GM20000 (cell line): Measurements from ENCODE around the gene USP24.
A peak's percentile ranks its signal among the peaks of the same experiment; 100 is the strongest.

Experiments used
- DNase-seq: peaks from one replicate; pipeline ENCODE4 v3.0.0; 2012; ENCODE audit warnings: low spot score
- CTCF ChIP-seq: IDR thresholded peaks from 2 replicates; pipeline ENCODE4 v1.5.1; 2012; ENCODE audit warnings: mild to moderate bottlenecking, control low read depth; ENCODE audit errors: extremely low read depth, missing control alignments

The USP24 gene

DNA sequence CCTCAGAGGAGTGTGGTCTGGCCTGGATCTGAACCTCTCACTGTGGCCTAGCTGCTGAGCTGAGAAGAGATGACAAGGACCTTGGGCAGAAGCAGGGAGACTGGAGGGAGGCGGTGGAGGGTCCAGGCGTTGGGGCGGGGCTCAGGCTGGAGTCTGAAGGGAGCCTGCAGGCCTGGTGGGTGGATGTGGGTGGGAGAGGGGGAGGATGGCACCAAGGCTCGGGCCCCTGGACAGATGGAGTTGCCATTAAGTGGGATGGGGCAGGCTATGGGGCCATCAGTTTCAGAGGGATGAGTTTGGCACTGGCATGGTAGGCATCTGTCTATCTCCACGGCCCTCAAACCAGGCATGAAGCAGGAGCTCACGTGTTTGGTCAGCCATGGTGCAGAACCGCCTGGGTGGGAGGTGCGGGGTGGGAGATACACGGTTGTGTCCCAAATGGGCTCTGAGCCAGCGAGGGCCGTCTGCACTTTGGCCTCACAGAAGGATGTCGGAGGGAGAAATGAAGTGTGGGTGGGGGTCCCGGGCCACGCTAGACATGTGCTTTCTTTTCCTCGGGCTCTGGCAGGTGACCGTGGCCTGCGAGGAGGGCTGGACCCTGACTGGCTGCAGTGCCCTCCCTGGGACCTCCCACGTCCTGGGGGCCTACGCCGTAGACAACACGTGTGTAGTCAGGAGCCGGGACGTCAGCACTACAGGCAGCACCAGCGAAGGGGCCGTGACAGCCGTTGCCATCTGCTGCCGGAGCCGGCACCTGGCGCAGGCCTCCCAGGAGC lies 152.2 kb downstream of the USP24 start:
- no peak for TF ChIP-seq CTCF
- DNase-seq, result no peak

DNA sequence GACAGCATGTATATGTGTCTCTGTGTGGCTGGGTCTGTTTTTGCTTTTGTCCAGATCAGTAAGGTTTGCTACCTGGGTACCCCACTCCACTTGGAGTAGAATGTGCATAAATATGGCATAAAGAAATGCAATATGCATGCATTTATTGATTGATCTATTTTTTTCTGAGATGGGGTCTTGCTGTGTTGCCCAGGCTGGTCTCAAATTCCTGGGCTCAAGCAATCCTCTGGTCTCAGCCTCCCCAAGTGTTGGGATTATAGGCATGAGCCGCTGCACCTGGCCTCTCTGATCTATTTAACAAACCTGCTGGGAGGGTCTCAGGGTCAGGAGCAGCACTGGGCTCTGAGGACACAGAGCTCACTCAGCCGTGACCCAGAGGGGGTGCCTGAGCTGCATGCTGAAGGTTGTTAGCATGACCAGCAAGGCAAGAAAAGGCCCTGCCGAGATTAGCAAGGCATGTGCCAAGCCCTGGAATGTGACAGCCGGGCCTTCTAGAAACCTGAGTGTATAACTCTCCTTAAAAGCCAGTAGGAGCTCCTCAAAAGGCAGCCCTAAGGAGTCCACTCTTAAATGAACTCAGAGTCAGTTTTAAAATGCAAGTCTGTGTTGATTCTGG lies 153.3 kb downstream of the USP24 start:
- no peak for DNase-seq
- no peak for TF ChIP-seq CTCF

- TF ChIP-seq CTCF, result no peak
- no peak for DNase-seq
Observed at GRCh38 chr1:55061000-55061705, 154.0 kb downstream of the USP24 start.

DNA sequence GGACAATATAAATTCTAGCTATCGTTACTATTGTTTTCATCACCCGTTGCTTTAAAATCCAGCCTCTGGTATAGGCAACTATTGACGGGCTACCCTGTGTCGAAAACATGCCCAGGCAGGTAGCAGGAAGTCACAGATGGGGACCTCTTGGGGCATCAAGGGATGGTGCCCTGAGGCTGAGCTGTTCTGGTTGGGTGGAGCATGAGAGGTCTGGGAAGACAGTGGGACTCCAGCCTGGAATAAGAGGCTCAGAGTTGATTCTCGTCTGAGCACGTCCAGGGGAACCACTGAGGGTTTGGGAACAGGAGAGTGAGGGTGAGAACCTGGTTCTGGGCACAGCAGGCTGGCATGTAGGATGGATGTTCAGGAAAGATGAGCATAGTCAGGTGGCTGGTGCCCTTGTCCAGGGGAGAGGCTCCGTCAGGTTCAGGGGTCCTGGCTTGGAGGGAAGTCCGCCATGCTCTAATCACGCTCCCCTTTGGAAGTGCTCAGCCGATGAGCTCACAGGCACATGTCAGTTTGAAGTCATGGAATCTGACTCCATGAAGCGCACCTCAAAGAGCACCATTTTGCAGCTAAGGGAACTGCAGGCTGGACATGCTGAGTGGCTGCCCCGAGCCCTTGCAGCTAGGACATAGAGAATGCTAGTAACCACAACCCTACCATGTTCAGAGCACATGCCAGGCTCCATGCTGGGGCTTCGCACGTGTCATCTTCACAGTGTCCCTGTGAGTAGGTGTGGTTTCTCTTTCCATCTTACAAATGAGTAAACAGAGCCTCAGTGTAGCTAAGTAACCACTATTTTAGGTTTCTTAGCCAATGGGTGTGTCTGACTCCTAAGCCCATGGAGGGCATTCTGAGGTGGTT lies 154.8 kb downstream of the USP24 start:
- no peak for TF ChIP-seq CTCF
- DNase-seq, result peak; percentile 31

- DNase-seq, result no peak
Observed at GRCh38 chr1:55059302-55060132, 155.6 kb downstream of the USP24 start.

More at GRCh38 chr1:55059302-55060132, 155.6 kb downstream of the USP24 start:
- no peak for TF ChIP-seq CTCF
